Body of pancreas (tissue), 4 donors: ENCODE measurements around the gene TMEM240. TPM values are rescaled to one million over a fixed set of nuclear protein-coding genes. Genes with fewer than 3 reads are reported as not detected.

Experiments used
- ATAC-seq: fragments of 150-250 bp; one replicate; pipeline ENCODE4 v1.9.1; 2016
- DNase-seq, 4 donors: peaks; one replicate each; pipeline ENCODE4 v3.0.0-alpha.2; 2019
- H3K27ac ChIP-seq, 4 donors: fragments of 200-600 bp; sonication (generic); 1 replicate in 3 of 4; 2 replicates in 1 of 4; pipeline versions ENCODE4 v1.5.1 to v1.6.1; 2016 to 2019; ENCODE audit warnings: mild to moderate bottlenecking in 1 of 4, mixed read lengths in 1 of 4, moderate library complexity in 1 of 4
- H3K27me3 ChIP-seq, 2 donors: fragments of 200-600 bp; sonication (generic); one replicate each; pipeline ENCODE4 v1.6.0; 2016; ENCODE audit warnings: mild to moderate bottlenecking in 1 of 2
- H3K36me3 ChIP-seq, 2 donors: fragments of 200-600 bp; sonication (generic); replicated peaks in 1 of 2; 2 replicates each; pipeline ENCODE4 v1.5.1; 2016; ENCODE audit warnings: low read depth in 2 of 2; ENCODE audit not compliant: insufficient read depth in 1 of 2
- H3K4me1 ChIP-seq: fragments of 200-600 bp; sonication (generic); one replicate; pipeline ENCODE4 v1.6.0; 2016
- H3K4me3 ChIP-seq, 2 donors: fragments of 200-600 bp; sonication (generic); 1 replicate in 1 of 2; 2 replicates in 1 of 2; pipeline ENCODE4 v1.5.1; 2016 to 2019
- H3K9me3 ChIP-seq, 3 donors: fragments of 200-600 bp; sonication (generic); 1 replicate in 2 of 3; 2 replicates in 1 of 3; pipeline ENCODE4 v1.5.1; 2016
- CTCF ChIP-seq, 7 experiments: fragments of 450-650 bp in 4 of 7; fragments of 200-600 bp in 3 of 7; sonication (generic) in 3 of 7; IDR thresholded peaks; one replicate each; pipeline ENCODE4 v1.5.1; 2016 to 2019; ENCODE audit warnings: antibody characterized with exemption in 7 of 7
- POLR2A ChIP-seq, 3 donors: fragments of 450-650 bp; IDR thresholded peaks; one replicate each; pipeline ENCODE4 v1.6.1; 2016; ENCODE audit warnings: antibody characterized with exemption in 3 of 3, mild to moderate bottlenecking in 2 of 3
- WGBS, 2 donors: methylation state at CpG; one replicate each; pipeline ENCODE4 v1.1.5; 2017; 5-methylcytosine and 5-hydroxymethylcytosine counted together
- intact Hi-C: fragments of 100-400 bp; cut with DNase I; formaldehyde crosslinking; loops from one replicate; pipeline ENCODE4 v1.15.1; 2023
- total RNA-seq, 2 donors: library from RNA; depleted of rRNA; stranded (reverse); fragments of >200 nt; gene quantifications; one replicate each; pipeline ENCODE4 v1.1.0, GENCODE V29; 2016

Gene TMEM240
- total RNA-seq, 2 donors from 2014 or later = 1.0 to 3.6 TPM

GRCh38 chr1:1542766-1543705 is 2.6 kb upstream of the TMEM240 start:
- H3K27me3 ChIP-seq = no peaks in the 10 kb centered on the region
- H3K9me3 ChIP-seq = no peaks in the 10 kb centered on the region
- peaks cover 12% of the 10 kb centered on the region for H3K4me1 ChIP-seq
- no peak overlapping the region for H3K27ac ChIP-seq
- H3K4me3 ChIP-seq = no peak overlapping the region
- WGBS, 2 donors = 87 to 95% methylated on average over 43 to 45 of the region's 45 CpGs
- H3K36me3 ChIP-seq = peaks cover 0 to 2% of the 10 kb centered on the region in 2 donors
- ATAC-seq (no peak), DNase-seq (peak in 1 of 4 donors; percentile 30)
- intact Hi-C loops = no loop called here
- no peak for TF ChIP-seq POLR2A (IDR thresholded peaks at IDR 0.05)
- no peak for TF ChIP-seq CTCF (IDR thresholded peaks at IDR 0.05)

GRCh38 chr1:1541956-1542765 is 1.7 kb upstream of the TMEM240 start:
- intact Hi-C loops = no loop called here
- Histone ChIP-seq H3K4me3 (no peak overlapping the region), H3K36me3 (peaks cover 0 to 2% of the 10 kb centered on the region in 2 donors), H3K4me1 (peaks cover 12% of the 10 kb centered on the region), H3K27me3 (no peaks in the 10 kb centered on the region), H3K9me3 (no peaks in the 10 kb centered on the region), H3K27ac (no peak overlapping the region)
- DNase-seq (no peak), ATAC-seq (no peak)
- 91 to 95% methylated on average over 31 to 34 of the region's 37 CpGs for WGBS, 2 donors
- TF ChIP-seq POLR2A (IDR thresholded peaks at IDR 0.05) (no peak), CTCF (IDR thresholded peaks at IDR 0.05) (no peak)

- TF ChIP-seq POLR2A (IDR thresholded peaks at IDR 0.05) = no peak
- no peak for TF ChIP-seq CTCF (IDR thresholded peaks at IDR 0.05)
- DNase-seq (no peak), ATAC-seq (no peak)
- H3K4me1 ChIP-seq = peaks cover 12% of the 10 kb centered on the region
- no peaks in the 10 kb centered on the region for H3K27me3 ChIP-seq
- intact Hi-C loops = no loop called here
- H3K9me3 ChIP-seq = no peaks in the 10 kb centered on the region
- peaks cover 0 to 2% of the 10 kb centered on the region in 2 donors for H3K36me3 ChIP-seq
- WGBS, 2 donors = 61% methylated on average over 32 of the region's 53 CpGs; no CpG with 5 or more reads in 1 of the 2 donors
- no peak overlapping the region for H3K4me3 ChIP-seq
- no peak overlapping the region for H3K27ac ChIP-seq
Observed at GRCh38 chr1:1540818-1541628, 599 bp upstream of the TMEM240 start.

- ATAC-seq = no peak
- no peaks in the 10 kb centered on the region for H3K27me3 ChIP-seq
- peak in 1 of 4 donors; percentile 28 for DNase-seq
- H3K9me3 ChIP-seq = no peaks in the 10 kb centered on the region
- H3K4me1 ChIP-seq = peaks cover 12% of the 10 kb centered on the region
- TF ChIP-seq CTCF (IDR thresholded peaks at IDR 0.05) (no peak), POLR2A (IDR thresholded peaks at IDR 0.05) (no peak)
- H3K27ac ChIP-seq = no peak overlapping the region
- no peak overlapping the region for H3K4me3 ChIP-seq
- 34 to 35% methylated on average over 32 to 39 of the region's 66 CpGs for WGBS, 2 donors
- intact Hi-C loops = no loop called here
- peaks cover 0 to 2% of the 10 kb centered on the region in 2 donors for H3K36me3 ChIP-seq
Observed at GRCh38 chr1:1539310-1540089, 924 bp downstream of the TMEM240 start.
